SU-DHL-6 (cell line): ENCODE measurements around the gene HNRNPU.

Experiments used
- H2AFZ ChIP-seq: fragments of 200-600 bp; sonication (generic); 2 replicates; pipeline ENCODE4 v1.6.1; 2014; ENCODE audit warnings: low read depth, mild to moderate bottlenecking, moderate library complexity, mixed read lengths, antibody characterized with exemption, low read length; ENCODE audit not compliant: severe bottlenecking
- H3F3A ChIP-seq: fragments of 200-600 bp; shearing (Covaris generic); 2 replicates; pipeline ENCODE4 v1.6.0; 2016; ENCODE audit warnings: antibody characterized with exemption, mild to moderate bottlenecking; ENCODE audit not compliant: insufficient read depth
- H3K27ac ChIP-seq: fragments of 200-600 bp; sonication (generic); 2 replicates; pipeline ENCODE4 v1.5.1; 2016; ENCODE audit warnings: low read depth, mild to moderate bottlenecking, low read length, moderate library complexity, mixed read lengths
- H3K27me3 ChIP-seq: fragments of 200-600 bp; sonication (generic), shearing (Covaris generic); 2 replicates; pipeline ENCODE4 v1.6.0; 2014; ENCODE audit warnings: mild to moderate bottlenecking, low read length
- H3K36me3 ChIP-seq: fragments of 200-600 bp; sonication (generic); 2 replicates; pipeline ENCODE4 v1.6.1; 2014; ENCODE audit warnings: mild to moderate bottlenecking, low read length, mixed read lengths
- H3K4me2 ChIP-seq: fragments of 300-600, 200-600 bp; shearing (Covaris generic), sonication (generic); 2 replicates; pipeline ENCODE4 v1.6.0; 2014; ENCODE audit warnings: low read length, low read depth, mild to moderate bottlenecking; ENCODE audit not compliant: poor library complexity, severe bottlenecking
- H3K4me3 ChIP-seq: fragments of 200-600 bp; sonication (generic); 2 replicates; pipeline ENCODE4 v1.5.1; 2014; ENCODE audit warnings: antibody characterized with exemption, low read length, mild to moderate bottlenecking, mixed read lengths; ENCODE audit not compliant: insufficient read depth, poor library complexity, severe bottlenecking
- H3K79me2 ChIP-seq: fragments of 200-600 bp; sonication (generic); 2 replicates; pipeline ENCODE4 v1.6.1; 2014; ENCODE audit warnings: mild to moderate bottlenecking, low read length, moderate library complexity; ENCODE audit not compliant: insufficient read depth
- H3K9ac ChIP-seq: fragments of 200-600 bp; sonication (generic); 2 replicates; pipeline ENCODE4 v1.7.0; 2014; ENCODE audit warnings: mild to moderate bottlenecking, low read length
- H3K9me2 ChIP-seq: fragments of 200-600 bp; sonication (generic); replicated peaks from 2 replicates; pipeline ENCODE4 v1.6.1; 2014; ENCODE audit warnings: low read length; ENCODE audit not compliant: insufficient read depth
- H3K9me3 ChIP-seq: fragments of 200-600 bp; sonication (generic); 2 replicates; pipeline ENCODE4 v1.6.1; 2014; ENCODE audit warnings: low read length, mixed read lengths; ENCODE audit not compliant: insufficient read depth
- H4K20me1 ChIP-seq: fragments of 200-600 bp; sonication (generic); 2 replicates; pipeline ENCODE4 v1.6.1; 2014; ENCODE audit warnings: low read depth, mild to moderate bottlenecking, antibody characterized with exemption, low read length, moderate library complexity, mixed read lengths
- CTCF ChIP-seq: fragments of 200-600 bp; sonication (generic); IDR thresholded peaks from one replicate; pipeline ENCODE4 v1.5.1; 2017; ENCODE audit warnings: antibody characterized with exemption, mild to moderate bottlenecking, low read length, moderate library complexity; ENCODE audit not compliant: insufficient read depth, poor library complexity, severe bottlenecking
- EZH2phosphoT487 ChIP-seq: fragments of 200-600 bp; sonication (generic), shearing (Covaris generic); conservative IDR thresholded peaks from 2 replicates; pipeline ENCODE4 v1.6.1; 2018; ENCODE audit warnings: mild to moderate bottlenecking, antibody characterized with exemption, low read length, moderate library complexity, mixed read lengths

The HNRNPU gene

GRCh38 chr1:244865820-244866219 lies 1.5 kb upstream of the HNRNPU start:
- Histone ChIP-seq H3K27ac (no peak overlapping the region), H3F3A (peaks cover 32% of the 10 kb centered on the region; the same call in 1 of the 2 replicates), H4K20me1 (peaks cover 20% of the 10 kb centered on the region), H3K27me3 (no peaks in the 10 kb centered on the region), H3K4me3 (no peak overlapping the region), H3K4me2 (peak overlapping the region; percentile 93), H3K9ac (peak overlapping the region; percentile 99; the same call in 1 of the 2 replicates), H3K9me2 (no peaks in the 10 kb centered on the region), H3K36me3 (peaks cover 20% of the 10 kb centered on the region), H3K9me3 (no peaks in the 10 kb centered on the region), H2AFZ (no peak overlapping the region), H3K79me2 (peaks cover 34% of the 10 kb centered on the region)
- TF ChIP-seq EZH2phosphoT487 (no peak), CTCF (no peak)

DNA sequence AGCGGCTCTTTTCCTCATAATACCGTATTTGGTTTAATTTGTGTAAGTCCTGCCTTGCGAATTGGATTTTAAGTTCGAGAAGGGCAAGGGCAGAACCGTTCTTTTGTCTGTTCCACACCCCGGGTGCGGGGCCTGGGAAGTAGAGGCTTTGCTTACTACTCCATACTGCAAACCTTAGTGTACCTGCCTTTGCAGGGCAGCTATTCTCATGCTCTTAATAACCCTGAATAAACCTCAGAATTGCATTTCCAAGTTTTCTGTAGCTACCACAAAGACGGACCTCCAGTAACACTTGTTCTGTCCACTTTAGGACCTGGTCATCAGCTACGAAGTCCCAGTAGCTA lies 657 bp upstream of the HNRNPU start:
- Histone ChIP-seq H3K27ac (peak overlapping the region; percentile 62), H3K79me2 (peaks cover 43% of the 10 kb centered on the region)

GRCh38 chr1:244863491-244864252 lies 671 bp downstream of the HNRNPU start:
- peaks cover 49% of the 10 kb centered on the region for H3F3A ChIP-seq
- peaks cover 56% of the 10 kb centered on the region for H3K79me2 ChIP-seq
- no peaks in the 10 kb centered on the region for H3K9me2 ChIP-seq
- H3K27me3 ChIP-seq = no peaks in the 10 kb centered on the region
- H3K9ac ChIP-seq = peak overlapping the region; percentile 99
- peak overlapping the region; percentile 52 for H3K4me2 ChIP-seq
- H3K9me3 ChIP-seq = no peaks in the 10 kb centered on the region
- H4K20me1 ChIP-seq = peaks cover 40% of the 10 kb centered on the region
- peaks cover 41% of the 10 kb centered on the region for H3K36me3 ChIP-seq
- peak overlapping the region; percentile 90 for H3K27ac ChIP-seq
- no peak overlapping the region for H2AFZ ChIP-seq
- TF ChIP-seq CTCF = no peak
- TF ChIP-seq EZH2phosphoT487 = no peak
- H3K4me3 ChIP-seq = peak overlapping the region; percentile 100

More for the DNA sequence above, 657 bp upstream of the HNRNPU start:
- H3K4me2 ChIP-seq = peak overlapping the region; percentile 93
- no peaks in the 10 kb centered on the region for H3K27me3 ChIP-seq
- H4K20me1 ChIP-seq = peaks cover 28% of the 10 kb centered on the region
- H3K9me3 ChIP-seq = no peaks in the 10 kb centered on the region
- peaks cover 40% of the 10 kb centered on the region; the same call in 1 of the 2 replicates for H3F3A ChIP-seq
- peaks cover 28% of the 10 kb centered on the region for H3K36me3 ChIP-seq
- TF ChIP-seq EZH2phosphoT487 = no peak
- TF ChIP-seq CTCF = no peak
- no peaks in the 10 kb centered on the region for H3K9me2 ChIP-seq
- peak overlapping the region; percentile 99 for H3K9ac ChIP-seq
- peak overlapping the region; percentile 62 for H3K4me3 ChIP-seq
- H2AFZ ChIP-seq = peak overlapping the region; percentile 77
